ENCODE results near the gene PRR36. TPM values are rescaled to one million over a fixed set of nuclear protein-coding genes. Genes with fewer than 3 reads are reported as not detected.

The PRR36 gene
- total RNA-seq, 4 donors from 2014 or later: not detected

- no peak for TF ChIP-seq CTCF (IDR thresholded peaks at IDR 0.05)
- DNase-seq (ENCODE audit: low spot score): no peak
Measured at GRCh38 chr19:7839476-7839875, 34.7 kb downstream of the PRR36 start.

GRCh38 chr19:7833225-7834099 lies 40.7 kb downstream of the PRR36 start:
- peak; percentile 50 for DNase-seq (ENCODE audit: low spot score)
- ATAC-seq (ENCODE audit: low FRiP score): peak; percentile 34

More at GRCh38 chr19:7839476-7839875, 34.7 kb downstream of the PRR36 start:
- no peak for ATAC-seq (ENCODE audit: low FRiP score)

GRCh38 chr19:7832781-7833180 lies 41.4 kb downstream of the PRR36 start:
- no peak for ATAC-seq (ENCODE audit: low FRiP score)
- TF ChIP-seq CTCF (IDR thresholded peaks at IDR 0.05): no peak
- no peak for DNase-seq (ENCODE audit: low spot score)

More at GRCh38 chr19:7833225-7834099, 40.7 kb downstream of the PRR36 start:
- TF ChIP-seq CTCF (IDR thresholded peaks at IDR 0.05): no peak

- no peak for TF ChIP-seq CTCF (IDR thresholded peaks at IDR 0.05)
- ATAC-seq (ENCODE audit: low FRiP score): no peak
- DNase-seq (ENCODE audit: low spot score): no peak
Measured at GRCh38 chr19:7832009-7832408, 42.2 kb downstream of the PRR36 start.

DNA sequence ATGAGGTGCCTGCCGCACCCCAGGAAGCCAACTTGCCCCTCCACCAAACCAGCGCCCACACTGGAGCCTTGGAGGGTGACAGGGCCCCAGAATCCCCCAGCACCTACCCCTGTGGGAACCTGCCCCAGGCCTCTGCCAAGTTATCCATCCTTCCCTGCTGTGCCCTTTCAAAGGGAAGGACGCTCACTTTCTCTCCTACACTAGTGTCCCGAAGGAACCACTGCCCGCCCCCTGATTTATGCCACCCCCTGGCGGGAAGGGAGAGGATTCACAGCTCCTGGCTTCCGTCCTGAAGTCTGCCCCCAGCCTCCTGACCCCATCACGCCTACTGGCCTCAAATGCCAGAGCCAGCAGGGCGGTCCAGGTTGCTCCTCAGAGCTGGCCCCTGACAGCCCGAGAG lies 42.7 kb downstream of the PRR36 start:
- TF ChIP-seq CTCF (IDR thresholded peaks at IDR 0.05): no peak
- DNase-seq (ENCODE audit: low spot score): no peak

GRCh38 chr19:7830823-7831222 lies 43.4 kb downstream of the PRR36 start:
- TF ChIP-seq CTCF (IDR thresholded peaks at IDR 0.05): no peak
- ATAC-seq (ENCODE audit: low FRiP score) (no peak), DNase-seq (ENCODE audit: low spot score) (no peak)

More for the DNA sequence above, 42.7 kb downstream of the PRR36 start:
- ATAC-seq (ENCODE audit: low FRiP score): no peak

DNA sequence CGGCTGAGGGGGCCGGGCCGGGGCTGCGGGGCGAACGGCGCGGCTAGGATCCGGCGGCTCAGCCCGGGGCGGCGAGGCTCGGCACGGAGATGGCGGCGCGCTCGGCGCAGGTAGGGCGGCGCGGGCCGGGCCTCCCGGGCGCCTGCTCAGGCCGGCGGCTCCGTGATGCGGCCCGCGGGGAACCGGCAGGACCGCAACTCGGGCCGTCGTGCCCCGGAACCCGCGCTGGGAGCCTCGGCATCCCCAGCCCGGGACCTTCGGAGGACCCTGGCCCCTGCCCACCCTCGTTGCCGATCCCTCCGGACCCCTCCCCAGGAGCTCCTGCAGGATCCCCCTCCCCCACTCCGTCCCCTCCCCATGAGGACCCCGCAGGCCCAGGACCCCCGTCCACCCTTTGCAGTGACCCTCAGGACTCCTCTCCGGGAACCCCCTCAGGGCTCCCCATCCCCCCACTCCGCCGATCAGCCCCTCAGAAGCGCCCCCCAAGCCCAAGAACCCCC lies 43.9 kb downstream of the PRR36 start:
- DNase-seq (ENCODE audit: low spot score) (no peak), ATAC-seq (ENCODE audit: low FRiP score) (no peak)
- TF ChIP-seq CTCF (IDR thresholded peaks at IDR 0.05): no peak

Data from omental fat pad (tissue), 4 donors.